Retina (tissue), 1 donor: ENCODE results near the gene ANKRD11.
"Not testable (repeated sequence)": the region's sequence is repeated elsewhere in the genome, so short reads cannot be mapped to it uniquely, and the experiment has no call there.

Source experiments
- DNase-seq: peaks from one replicate; pipeline ENCODE4 v3.0.0-alpha.2; 2016

ANKRD11 gene

GRCh38 chr16:89426736-89427530, 63.4 kb downstream of the ANKRD11 start:
- no peak for DNase-seq

- no peak for DNase-seq
These were observed 64.8 kb downstream of the ANKRD11 start for GRCh38 chr16:89425523-89425922.

GRCh38 chr16:89423681-89424260, 66.6 kb downstream of the ANKRD11 start:
- DNase-seq = no peak

- no peak for DNase-seq
These were observed 67.3 kb downstream of the ANKRD11 start for GRCh38 chr16:89422905-89423630.

GRCh38 chr16:89422527-89422904, 67.8 kb downstream of the ANKRD11 start:
- no peak for DNase-seq

- DNase-seq = not testable (repeated sequence)
These were observed 69.1 kb downstream of the ANKRD11 start for GRCh38 chr16:89421300-89421699.

- DNase-seq = no peak
These were observed 70.2 kb downstream of the ANKRD11 start for GRCh38 chr16:89420204-89420603.

GRCh38 chr16:89418352-89418751, 72.0 kb downstream of the ANKRD11 start:
- no peak for DNase-seq

GRCh38 chr16:89417352-89417751, 73.0 kb downstream of the ANKRD11 start:
- no peak for DNase-seq

- DNase-seq = no peak
These were observed 76.4 kb downstream of the ANKRD11 start for GRCh38 chr16:89413811-89414585.

GRCh38 chr16:89412811-89413210, 77.5 kb downstream of the ANKRD11 start:
- no peak for DNase-seq

- no peak for DNase-seq
These were observed 79.0 kb downstream of the ANKRD11 start for GRCh38 chr16:89411335-89411850.

- DNase-seq = peak; percentile 52
These were observed 79.5 kb downstream of the ANKRD11 start for GRCh38 chr16:89410794-89411309.

GRCh38 chr16:89410322-89410721, 80.0 kb downstream of the ANKRD11 start:
- DNase-seq = no peak

- DNase-seq = no peak
These were observed 81.1 kb downstream of the ANKRD11 start for GRCh38 chr16:89409161-89409711.

- no peak for DNase-seq
These were observed 82.0 kb downstream of the ANKRD11 start for GRCh38 chr16:89408315-89408714.

GRCh38 chr16:89407925-89408300, 82.4 kb downstream of the ANKRD11 start:
- no peak for DNase-seq

- DNase-seq = no peak
These were observed 83.0 kb downstream of the ANKRD11 start for GRCh38 chr16:89407282-89407924.

GRCh38 chr16:89406277-89406888, 84.0 kb downstream of the ANKRD11 start:
- no peak for DNase-seq

GRCh38 chr16:89404561-89404960, 85.8 kb downstream of the ANKRD11 start:
- no peak for DNase-seq

- no peak for DNase-seq
These were observed 87.4 kb downstream of the ANKRD11 start for GRCh38 chr16:89402962-89403361.
